Activated CD4-positive, alpha-beta T cell treated with anti-CD3 and anti-CD28 coated beads, Interleukin-2, amount 50 U/mL, for 1 hour (primary cell): ENCODE measurements around the gene LRRC4C.

Source experiments
- DNase-seq: peaks from one replicate; pipeline ENCODE4 v3.0.0-alpha.2; 2020

LRRC4C gene

GRCh38 chr11:40328890-40329614 lies 1130.4 kb downstream of the LRRC4C start:
- no peak for DNase-seq

GRCh38 chr11:40323241-40323640 lies 1136.2 kb downstream of the LRRC4C start:
- no peak for DNase-seq

- DNase-seq: no peak
These were observed 1137.9 kb downstream of the LRRC4C start for GRCh38 chr11:40321537-40321936.

- no peak for DNase-seq
These were observed 1143.3 kb downstream of the LRRC4C start for GRCh38 chr11:40316171-40316570.

- no peak for DNase-seq
These were observed 1144.3 kb downstream of the LRRC4C start for GRCh38 chr11:40315122-40315521.

- no peak for DNase-seq
These were observed 1145.1 kb downstream of the LRRC4C start for GRCh38 chr11:40314327-40314726.

GRCh38 chr11:40306938-40307548 lies 1152.4 kb downstream of the LRRC4C start:
- DNase-seq: no peak

GRCh38 chr11:40302669-40303068 lies 1156.8 kb downstream of the LRRC4C start:
- no peak for DNase-seq

- no peak for DNase-seq
These were observed 1164.0 kb downstream of the LRRC4C start for GRCh38 chr11:40295466-40295865.

GRCh38 chr11:40294741-40295140 lies 1164.7 kb downstream of the LRRC4C start:
- no peak for DNase-seq

- no peak for DNase-seq
These were observed 1165.1 kb downstream of the LRRC4C start for GRCh38 chr11:40294349-40294735.

GRCh38 chr11:40293655-40294348 lies 1165.7 kb downstream of the LRRC4C start:
- DNase-seq: peak; percentile 2

- no peak for DNase-seq
These were observed 1166.5 kb downstream of the LRRC4C start for GRCh38 chr11:40292721-40293508.

- DNase-seq: no peak
These were observed 1167.7 kb downstream of the LRRC4C start for GRCh38 chr11:40291741-40292140.

GRCh38 chr11:40291329-40291728 lies 1168.1 kb downstream of the LRRC4C start:
- DNase-seq: no peak

GRCh38 chr11:40290171-40290631 lies 1169.3 kb downstream of the LRRC4C start:
- DNase-seq: no peak

- no peak for DNase-seq
These were observed 1170.1 kb downstream of the LRRC4C start for GRCh38 chr11:40289370-40289769.

- DNase-seq: no peak
These were observed 1171.3 kb downstream of the LRRC4C start for GRCh38 chr11:40287916-40288803.

GRCh38 chr11:40286137-40286536 lies 1173.3 kb downstream of the LRRC4C start:
- DNase-seq: no peak

- DNase-seq: no peak
These were observed 1173.9 kb downstream of the LRRC4C start for GRCh38 chr11:40285558-40285957.

- DNase-seq: no peak
These were observed 1178.3 kb downstream of the LRRC4C start for GRCh38 chr11:40281052-40281580.
